Stimulated activated CD8-positive, alpha-beta memory T cell treated with anti-CD3 and anti-CD28 coated beads, Interleukin-4, amount 100 ng/mL, for 1 hour (primary cell): Measurements from ENCODE around the gene C22orf23.

Experiments used
- DNase-seq, 2 donors: peaks; one replicate each; pipeline ENCODE4 v3.0.0-alpha.2; 2020; ENCODE audit warnings: low read depth in 2 of 2, low spot score in 1 of 2

The C22orf23 gene

DNA sequence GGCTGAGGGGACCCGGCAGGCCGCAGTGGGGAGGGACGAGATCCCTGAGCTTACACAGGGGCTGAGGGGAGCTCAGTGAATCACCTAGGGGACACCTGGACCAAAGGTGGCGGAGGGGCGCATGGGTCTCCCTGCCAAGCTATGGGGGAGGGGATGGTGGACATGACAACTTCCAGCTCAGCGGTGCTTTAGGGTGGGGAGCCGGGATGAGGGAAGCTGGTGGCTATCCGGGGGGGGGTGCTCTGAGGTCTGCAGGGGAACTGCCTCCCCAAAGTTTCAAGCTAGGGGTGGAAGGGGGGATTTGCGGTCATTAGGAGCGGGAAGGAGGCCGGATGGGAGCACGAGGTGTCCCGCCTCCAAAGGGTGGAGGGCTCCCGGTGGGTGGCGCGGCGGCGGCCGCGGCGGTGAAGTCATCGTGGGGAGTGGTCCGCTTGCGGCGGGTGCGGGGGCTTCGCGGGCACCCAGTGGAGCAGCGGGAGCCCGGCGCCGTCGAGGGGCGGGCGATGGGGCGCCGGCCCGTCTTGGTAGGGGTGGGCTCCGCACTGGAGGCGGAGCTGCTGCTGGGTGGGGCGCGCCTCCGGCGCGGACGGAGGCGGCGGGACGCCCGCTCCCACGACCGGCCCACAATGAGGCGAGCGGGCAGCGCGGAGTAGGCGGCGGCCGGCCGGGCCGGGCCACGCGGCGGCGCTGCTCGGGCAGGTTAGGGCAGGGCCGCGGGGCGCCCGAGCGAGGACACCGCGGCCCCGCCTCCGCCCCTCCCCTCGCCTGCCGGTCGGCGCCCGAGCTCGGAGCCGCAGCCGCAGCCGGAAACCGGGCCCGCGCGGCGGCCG is 47.7 kb downstream of the C22orf23 start, which contains the start of gene MICALL1:
TSS of gene MICALL1 (plus strand) at position 764 of the 830 bp plus-strand sequence. CDS start 126 bp downstream, outside the sequence.
- DNase-seq = peak; percentile 37 to 39

GRCh38 chr22:37904572-37905533 is 48.5 kb downstream of the C22orf23 start:
- DNase-seq = no peak

DNA sequence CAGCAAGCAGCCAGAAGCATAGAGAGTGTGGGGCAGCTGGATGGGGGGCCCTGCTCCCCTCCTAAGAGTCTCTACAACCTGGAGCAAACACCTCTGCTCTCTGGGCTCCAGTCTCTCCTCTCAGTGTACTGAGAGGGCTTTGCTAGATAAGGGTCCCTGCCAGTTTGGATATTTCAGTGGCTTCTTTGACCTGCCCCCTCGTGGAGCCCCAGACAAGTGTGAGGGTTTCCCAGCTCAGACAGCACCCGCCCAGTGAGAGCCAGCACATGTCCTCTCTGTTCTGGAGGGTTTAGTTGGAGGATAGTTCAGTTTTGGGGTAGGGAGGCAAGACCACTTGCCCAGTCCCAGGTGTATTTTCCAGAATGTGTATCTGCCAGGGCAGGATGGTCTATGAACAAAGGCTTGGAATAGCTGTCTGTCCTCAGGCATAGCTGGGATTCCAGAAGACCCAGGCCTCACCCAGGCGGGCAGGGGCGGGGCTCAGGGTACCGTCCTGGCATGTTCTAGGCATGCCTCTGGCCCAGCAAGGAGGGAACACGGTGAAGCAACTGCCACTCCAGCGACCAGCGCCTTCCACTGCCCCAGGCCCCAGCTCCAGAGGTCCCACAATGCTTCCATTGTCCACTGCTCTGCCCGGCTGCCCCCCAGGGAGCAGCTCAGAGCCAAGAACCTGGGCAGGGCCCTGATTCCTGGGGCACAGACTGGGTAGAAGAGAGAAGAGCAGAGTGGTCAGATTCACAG is 54.8 kb downstream of the C22orf23 start:
- no peak for DNase-seq

GRCh38 chr22:37897807-37898206 is 55.6 kb downstream of the C22orf23 start:
- no peak for DNase-seq

- DNase-seq = no peak
Measured at GRCh38 chr22:37896939-37897338, 56.5 kb downstream of the C22orf23 start.

GRCh38 chr22:37896181-37896592 is 57.2 kb downstream of the C22orf23 start:
- peak in 1 of 2 donors; percentile 18 for DNase-seq

GRCh38 chr22:37894939-37895670 is 58.3 kb downstream of the C22orf23 start:
- DNase-seq = no peak

GRCh38 chr22:37893583-37893983 is 59.8 kb downstream of the C22orf23 start:
- DNase-seq = no peak
